Activated CD4-positive, alpha-beta T cell treated with anti-CD3 and anti-CD28 coated beads, Interleukin-2, amount 50 U/mL, for 48 hours (primary cell): ENCODE results near the gene ABCC4.

Experiments used
- DNase-seq, 2 experiments: peaks; one replicate each; pipeline ENCODE4 v3.0.0-alpha.2; 2020

The ABCC4 gene

DNA sequence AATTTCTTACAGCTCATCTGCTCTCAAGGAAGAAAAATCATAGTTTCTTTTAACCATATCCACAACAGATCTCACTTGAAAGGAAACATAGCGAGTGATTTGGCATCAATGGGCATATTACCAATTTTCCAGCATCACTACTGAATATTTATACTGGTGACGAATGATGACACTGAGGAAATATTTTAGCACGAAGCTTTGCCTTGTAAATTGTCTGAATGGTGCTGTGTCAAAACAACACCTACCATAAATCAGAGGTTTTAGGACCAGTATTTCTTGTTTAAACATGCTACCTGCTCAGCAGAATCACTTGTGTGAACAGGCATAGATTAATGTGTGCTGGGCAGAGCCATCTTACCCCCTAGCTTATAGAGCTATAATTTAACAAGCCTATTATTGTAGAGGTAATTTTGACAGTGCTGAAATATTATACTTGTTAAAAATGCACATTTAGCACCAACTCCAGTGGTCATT is 146.8 kb downstream of the ABCC4 start:
- DNase-seq, result no peak

DNA sequence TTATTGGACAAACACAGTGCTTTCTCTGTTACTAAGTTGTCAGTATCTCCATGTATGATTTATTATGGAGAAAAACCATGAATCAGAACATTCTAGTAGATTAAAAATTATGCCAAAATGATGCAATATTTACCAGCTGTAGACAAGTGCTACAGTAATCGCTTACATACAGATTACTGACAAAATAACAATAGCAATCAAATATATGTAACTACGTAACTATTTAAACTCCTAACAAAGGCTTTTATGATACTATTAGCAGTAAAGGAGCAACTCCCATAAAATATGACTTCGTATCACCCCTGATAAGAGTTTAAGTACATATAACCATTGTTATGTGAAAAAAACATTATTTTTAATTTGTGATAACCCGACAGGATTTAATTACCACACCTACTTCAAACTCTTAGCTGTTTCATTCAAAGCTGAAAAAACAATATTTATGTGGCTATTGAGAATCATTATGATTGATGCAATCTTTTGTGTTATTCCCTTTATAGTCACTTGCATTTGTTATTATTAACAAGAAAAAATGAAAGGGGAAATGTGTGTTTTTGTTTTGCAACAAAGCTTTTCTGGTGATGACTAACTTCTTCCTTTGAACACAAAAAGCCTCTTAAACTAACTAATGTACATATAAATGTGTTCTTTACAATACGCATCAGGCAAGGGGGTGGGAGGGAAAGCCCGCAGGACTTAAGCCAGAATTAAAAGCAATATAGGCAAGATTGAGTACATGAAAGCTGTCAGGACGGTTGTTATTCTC is 147.4 kb downstream of the ABCC4 start:
- DNase-seq, result no peak

DNA sequence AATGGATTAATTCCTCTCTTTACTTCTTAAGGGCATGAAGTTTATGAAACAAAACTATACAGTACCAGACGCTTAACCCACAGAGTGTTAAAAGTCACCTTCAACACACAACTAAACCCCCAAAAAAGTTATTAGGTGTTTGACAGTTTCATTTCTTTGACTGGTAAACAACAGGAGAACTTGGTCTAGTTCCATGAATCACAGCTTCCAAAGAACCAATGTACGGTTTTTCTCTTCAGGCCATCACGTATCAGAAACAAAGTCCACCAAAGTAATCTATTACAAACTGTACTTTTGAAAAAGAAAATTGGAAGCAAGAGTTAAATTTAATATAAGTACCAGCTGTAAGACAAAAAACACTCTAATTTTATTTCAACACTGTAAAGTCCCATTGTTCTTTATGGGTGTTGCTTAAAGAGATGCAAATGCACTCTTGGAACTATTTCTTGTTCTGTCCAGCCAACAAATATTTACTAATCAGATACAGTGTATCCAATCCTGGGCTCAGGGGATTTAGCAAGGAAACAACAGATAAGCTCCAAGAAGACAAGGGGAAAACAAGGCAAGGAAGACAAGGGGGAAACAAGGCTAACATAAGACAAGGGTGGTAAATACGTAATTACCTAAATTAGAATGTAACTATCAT is 149.2 kb downstream of the ABCC4 start:
- no peak for DNase-seq

DNA sequence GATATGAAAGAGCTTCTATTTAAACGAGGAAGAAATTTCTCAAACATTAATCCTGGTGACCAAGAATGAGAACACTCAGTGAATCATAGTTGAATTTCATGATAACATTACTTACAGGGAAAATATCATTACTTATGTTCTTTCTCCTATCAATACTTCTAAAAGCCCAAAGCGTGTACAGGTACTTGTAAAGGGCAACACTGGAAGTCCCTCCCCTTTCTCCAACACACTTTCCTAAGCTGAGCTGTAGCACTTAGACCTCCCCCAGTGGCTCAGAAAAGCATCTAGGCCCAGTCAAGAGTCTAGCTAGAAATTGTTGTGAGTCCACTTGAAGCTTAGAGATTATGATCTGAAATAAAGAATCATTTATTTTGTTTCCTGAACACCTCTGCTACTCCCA is 150.7 kb downstream of the ABCC4 start:
- no peak for DNase-seq

DNA sequence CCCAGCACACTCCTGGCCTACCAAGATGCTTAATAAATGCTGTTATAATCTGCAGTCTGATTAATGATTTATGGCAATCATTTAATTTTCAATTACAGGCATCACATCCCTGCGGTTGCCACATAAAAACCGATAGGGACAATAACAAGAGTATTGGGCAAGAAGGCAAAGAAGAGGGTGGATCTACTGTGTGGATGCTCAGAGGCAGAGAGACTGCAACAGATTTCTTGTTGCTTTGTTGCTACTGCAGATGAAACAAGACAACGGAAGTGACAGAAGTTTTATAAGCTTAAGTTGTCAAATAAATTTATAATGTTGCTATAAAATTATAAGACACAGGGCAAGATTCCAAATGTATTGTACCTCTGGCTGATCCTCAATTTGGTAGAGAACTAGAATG is 154.8 kb downstream of the ABCC4 start:
- no peak for DNase-seq

DNA sequence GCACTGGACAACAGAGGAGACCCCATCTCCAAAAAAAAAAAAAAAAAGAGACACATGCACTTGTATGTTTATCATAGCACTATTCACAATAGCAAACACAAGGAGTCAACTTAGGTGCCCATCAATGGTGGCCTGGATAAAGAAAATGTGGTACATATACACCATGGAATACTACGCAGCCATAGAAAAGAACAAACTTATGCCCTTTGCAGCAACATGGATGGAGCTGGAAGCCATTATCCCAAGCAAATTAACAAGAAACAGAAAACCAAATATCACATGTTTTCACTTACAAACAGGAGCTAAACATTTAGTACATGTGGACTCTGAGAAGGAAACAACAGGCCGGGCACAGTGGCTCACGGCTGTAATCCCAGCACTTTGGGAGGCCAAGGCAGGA is 155.7 kb downstream of the ABCC4 start:
- no peak for DNase-seq

DNA sequence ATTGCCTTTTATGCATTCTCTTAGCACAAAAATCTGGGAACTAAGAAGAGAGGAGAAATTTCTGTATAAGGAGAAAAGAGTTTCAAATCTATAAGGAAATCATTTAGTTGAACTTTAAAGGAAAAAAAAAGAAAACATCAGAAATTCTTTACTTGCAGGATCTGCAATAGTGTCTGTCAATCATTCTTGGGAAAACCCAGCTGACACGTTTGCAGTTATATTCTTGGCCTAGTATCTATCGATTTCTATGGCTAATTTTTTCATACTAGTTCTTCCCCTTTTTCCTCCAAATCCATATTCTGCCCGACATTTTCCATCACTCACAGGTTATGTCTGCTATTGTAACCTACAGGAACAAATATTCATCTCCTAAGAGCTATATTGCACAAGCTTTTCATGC is 160.7 kb downstream of the ABCC4 start:
- no peak for DNase-seq

DNA sequence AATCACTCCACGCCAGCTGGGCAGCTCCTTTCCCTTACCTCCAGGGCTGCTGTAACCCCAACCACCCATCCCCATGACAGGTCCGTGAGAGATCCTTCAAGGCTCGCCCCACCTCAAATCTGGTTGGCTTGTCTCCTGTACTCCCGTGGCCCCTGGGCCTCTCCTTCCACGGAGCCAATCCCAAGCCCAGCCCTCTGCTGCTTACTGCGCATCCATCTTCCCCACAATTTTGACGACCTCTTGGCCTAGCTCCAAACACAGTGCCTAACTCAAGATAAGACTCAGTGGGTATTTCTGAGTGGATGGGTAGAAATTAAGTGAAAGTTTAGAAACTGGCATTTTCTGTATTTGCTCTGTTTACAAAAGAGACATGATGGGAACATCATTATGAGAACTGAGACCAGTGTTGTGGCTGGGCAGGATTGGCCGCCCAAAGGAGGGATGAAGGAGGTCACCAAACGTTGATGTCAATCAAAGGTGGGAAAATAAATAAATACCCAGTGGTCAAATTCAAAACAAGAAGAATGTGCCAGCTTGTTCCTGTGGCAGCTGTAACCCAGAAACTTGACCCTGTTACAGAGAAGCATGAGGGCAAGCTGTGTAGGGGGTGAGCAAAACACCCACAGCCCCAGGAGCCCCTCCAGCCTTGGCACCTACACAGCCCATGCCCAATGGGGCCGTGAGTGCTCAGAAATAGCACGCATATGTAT is 162.2 kb downstream of the ABCC4 start:
- no peak for DNase-seq

DNA sequence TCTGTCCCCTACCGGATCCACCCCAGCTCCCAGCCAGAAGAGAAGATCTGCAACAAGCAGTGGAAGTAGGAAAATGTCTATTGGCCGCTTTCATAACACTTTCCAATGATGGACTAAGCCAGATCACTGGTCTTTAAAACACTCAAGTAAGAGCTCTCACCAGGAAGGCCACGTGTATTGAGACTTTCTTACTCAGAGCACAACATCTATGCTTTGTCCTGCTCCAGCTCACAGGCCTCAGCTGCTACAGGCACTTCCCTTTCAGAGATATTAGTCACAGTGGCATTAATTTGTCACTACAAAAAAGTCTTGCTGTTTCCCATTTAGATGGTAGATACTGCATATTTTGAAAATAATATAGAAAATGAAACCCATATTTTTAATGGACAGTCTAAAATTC is 164.2 kb downstream of the ABCC4 start:
- DNase-seq, result no peak

DNA sequence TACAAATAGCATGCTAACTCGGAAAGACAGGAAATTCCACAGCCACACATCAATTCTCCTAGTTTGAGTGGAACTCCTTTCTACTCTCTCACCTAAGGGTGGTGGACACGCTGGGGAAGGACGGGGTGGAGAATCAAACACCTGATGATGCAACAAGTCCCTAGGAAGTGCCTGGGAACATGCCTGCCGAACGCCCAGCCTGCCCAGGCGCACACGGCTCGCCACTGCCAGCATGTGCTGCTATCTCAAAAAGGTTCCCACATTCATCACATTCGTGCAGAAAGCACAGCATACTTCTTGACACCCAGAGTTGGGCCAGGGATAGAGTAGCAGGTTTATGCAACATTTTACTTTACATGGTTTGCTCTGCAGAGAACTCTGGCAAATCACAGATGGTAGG is 164.6 kb downstream of the ABCC4 start:
- no peak for DNase-seq

DNA sequence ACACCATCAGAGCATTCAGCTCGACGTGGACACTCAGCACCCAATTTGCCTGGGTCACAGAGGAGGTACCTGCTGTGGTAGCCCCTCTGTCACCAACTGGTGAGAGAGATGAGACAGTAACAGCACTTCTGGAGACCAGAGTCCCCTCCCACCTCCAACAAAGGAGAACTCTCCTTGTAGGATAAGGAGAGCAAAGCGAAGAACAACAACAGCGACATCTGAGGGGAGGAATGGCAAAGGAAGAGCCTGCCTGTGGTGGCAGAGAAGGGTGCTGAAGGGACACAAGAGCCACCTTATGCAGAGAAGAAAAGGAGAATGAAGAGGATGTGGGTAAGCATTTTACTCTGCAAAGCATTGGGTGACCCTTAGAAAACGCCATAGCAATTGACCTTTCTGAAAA is 167.8 kb downstream of the ABCC4 start:
- no peak for DNase-seq

DNA sequence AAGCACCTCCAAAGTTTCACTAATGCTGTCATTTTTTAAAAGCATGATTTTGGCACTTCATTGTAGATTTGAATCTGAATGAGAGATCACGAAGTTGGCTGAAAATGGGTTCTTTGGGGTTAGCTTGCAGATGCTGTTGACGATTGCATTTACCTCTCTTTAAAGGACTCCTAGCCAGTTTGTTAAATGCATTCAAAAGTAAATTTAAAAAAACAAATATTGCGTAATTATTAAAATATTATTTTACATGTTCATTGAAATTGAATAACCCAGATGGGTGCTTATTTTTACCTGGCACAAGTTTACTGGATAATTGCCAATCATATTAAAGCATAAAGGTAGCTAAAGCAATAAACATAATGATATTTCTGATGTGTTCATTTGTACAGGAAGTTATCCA is 172.2 kb downstream of the ABCC4 start:
- no peak for DNase-seq

DNA sequence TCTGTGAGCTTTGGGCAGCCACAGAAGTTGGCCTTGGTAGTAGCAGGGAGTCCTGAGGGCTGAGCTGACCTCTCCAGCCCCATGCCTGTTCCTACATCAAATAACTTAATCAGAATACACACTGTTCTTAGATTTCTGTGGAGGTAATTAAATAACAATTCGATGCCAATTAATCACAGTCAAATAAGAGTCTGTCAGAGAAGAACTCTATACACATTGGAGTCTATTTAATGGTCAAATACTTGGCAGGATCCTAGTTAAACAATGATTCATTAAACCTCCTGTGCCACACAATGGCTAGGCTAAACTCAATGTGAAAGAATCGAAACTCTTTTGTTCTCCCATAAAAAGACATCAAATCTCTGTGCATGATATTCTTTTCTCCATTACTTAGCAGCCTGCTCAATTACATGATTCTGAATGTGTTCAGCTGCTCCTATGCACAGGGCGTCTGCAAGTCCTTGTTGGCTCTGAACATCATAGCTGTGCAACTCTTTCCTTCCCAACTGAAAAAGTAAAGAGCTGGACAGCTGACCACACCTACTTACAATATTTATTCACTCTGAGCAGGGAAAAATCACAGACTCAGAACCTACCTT is 173.1 kb downstream of the ABCC4 start:
- DNase-seq, result no peak

DNA sequence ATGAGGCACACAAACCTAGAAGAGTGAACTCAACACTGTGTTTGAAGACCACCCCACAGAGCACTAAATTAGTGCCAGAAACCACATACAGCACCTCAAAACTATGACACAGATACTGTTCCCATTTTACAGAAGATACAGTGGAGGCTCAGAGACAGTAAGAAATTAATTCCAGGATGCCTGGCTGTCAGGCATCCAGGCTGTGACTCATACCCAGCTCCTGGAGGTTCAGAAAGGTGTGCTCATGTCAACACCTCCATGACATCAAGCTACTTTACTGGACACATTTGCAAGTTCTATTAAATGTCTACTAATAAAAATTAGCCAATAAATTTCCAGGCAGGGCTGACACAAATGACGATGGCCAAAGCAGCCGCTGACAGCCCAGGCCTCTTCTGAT is 176.3 kb downstream of the ABCC4 start:
- DNase-seq, result no peak

DNA sequence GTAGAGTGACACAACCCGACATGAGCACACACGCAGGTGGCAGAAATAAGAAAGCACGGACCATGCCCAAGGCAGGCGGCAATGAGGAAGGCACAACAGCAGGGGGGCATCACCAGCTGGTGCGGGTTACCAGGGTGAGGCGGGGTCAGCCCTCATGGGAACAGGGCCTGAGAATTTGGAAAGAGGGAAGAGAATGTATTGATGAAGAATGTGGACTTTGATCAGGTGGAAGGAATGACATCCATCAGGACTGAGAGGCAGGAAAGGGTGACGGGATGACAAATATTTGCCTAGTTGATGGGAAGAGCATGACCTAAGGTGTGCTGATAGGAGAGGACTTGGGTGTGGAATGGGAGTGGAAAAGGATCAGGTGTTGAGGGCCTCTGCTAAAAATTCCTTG is 177.5 kb downstream of the ABCC4 start:
- DNase-seq, result no peak

DNA sequence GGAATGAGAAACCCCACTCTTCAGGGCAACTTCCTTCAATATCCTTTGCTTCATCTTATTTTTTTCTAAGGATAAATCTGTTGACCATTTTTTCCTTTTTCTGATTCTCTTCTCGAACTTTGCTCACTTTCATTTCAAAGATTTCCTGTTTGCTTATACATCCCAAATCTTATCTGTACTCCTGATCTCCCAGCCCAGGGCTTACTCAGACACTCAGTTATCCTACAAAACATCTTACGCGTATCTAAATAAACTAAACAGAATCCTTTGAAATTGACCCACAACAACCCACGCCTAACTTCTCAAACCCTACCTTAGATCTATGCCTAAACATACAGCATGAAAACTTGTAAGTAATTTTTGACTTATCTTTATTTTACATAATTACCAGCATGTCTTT is 179.2 kb downstream of the ABCC4 start:
- no peak for DNase-seq

DNA sequence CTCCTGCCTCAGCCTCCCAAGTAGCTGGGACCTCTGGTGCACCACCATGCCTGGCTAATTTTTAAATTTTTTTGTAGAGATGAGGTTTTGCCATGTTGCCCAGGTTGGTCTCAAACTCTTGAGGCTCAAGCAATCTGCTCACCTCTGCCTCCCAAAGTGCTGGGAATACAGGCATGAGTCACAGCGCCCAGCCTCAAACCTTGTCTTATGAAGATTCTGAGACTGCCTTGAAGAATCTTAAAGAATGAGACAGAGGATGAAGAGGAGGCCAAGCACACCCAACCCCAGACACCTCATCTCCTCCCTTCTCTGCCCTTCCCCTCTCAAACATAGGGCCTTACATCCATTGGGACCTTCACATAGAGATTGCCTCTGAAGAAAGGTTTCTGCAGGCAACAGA is 179.7 kb downstream of the ABCC4 start:
- no peak for DNase-seq

DNA sequence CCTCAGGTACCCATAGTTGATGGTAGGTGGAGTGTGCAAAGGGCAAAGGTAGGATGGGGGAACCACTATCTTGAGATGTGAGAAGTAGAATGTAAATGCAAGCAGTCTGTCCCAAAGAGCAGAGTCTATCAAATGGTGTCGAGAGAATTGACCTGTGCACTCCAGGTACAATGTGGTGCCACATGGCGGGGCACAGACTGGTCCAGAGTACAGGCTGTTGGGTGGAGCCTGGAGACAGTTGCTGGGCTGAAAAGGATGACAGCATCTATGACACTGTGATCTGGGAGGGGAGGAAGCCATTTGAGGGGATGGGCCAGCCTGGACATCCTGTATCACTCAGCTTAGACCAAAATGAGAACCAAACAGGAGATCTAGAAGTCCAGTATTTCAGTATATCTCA is 180.6 kb downstream of the ABCC4 start:
- no peak for DNase-seq

DNA sequence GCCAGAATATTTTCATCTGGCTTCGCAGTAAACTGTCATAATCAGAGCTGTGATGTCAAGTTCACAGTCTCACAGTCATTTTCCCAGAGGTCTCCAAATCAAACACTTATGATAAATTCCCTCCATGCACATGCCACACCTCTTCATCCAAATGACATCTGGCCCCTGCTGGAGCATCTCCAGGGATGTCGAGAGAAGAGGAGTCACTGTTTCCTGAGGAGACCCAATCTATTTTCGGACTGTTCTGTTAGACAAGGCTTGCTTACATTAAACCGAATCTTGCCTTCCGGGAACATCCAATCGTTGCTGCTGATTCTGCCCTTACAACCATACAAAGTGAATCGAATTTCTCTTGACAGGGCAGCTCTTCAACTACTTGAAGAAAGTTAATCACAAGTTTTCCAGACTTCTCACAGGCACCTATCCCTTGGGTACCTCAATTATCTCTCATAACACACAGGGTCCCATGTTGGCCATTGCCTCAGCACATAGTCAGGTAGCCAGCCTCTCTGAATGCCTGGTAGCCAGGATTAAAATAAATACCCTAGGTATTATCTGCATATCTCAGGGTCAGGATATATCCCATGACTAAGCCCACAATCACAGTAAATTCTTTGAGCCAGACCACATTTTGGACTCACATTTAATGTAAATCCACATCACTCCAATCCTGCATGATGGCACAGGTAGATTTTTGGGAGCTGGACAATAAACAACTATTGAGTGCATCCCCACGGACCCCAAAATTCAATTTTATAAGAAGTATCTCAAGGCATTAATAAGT is 182.5 kb downstream of the ABCC4 start:
- DNase-seq, result no peak

DNA sequence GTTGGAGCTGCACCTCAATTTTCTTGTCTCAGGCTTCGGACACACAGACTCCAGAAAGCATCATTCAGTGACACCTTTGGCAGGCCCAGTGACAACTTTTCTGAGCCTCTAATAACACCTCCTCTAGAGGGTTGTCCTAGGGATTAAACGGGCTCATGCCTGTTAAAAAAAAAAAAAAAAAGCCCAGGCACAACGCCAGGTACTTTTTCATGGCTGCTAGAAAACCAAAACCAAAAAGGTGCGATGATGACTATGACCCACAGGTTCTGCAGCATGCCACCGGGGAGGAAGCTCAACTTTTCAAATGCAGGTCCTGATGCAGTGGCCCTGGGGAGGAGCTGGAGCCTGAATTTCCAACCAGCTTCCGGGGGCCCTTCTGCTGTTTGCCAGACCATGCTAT is 184.2 kb downstream of the ABCC4 start:
- DNase-seq, result no peak

DNA sequence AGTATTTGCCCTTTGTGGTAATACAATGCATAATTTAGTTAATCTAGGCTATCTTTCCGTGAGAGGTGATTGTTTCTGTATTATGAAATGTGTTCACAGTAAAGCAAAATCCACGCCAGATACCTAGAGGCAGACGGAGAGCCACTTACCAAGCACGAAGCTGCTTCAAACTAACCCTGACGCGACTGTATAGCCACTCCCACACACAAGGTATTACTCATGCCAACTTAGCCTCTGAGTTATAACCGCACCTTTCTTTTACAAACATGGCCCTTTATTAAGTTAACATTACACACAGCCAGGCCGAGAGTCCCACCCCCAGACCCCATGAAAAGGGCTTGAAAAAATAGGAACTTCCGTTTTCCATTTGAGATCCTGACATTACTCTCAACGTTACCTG is 185.7 kb downstream of the ABCC4 start:
- no peak for DNase-seq

DNA sequence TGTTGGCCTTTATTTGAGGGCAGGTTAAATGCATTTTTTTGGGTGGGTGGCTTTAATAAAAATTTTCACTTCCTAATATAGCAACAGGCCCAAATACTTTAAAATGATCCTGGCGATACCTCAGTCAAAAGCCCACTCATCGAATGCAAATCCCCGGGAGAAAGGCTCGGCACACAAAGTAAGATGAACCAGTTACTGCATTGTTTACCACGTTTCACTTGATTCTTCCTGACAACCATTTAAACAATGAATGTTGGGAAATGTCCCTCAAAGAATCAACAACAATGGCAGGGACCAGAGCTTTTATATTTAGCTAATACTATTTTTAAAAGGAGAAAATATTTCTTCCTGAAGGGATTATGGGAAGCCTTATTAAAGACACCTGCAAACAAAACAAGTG is 187.7 kb downstream of the ABCC4 start:
- no peak for DNase-seq

DNA sequence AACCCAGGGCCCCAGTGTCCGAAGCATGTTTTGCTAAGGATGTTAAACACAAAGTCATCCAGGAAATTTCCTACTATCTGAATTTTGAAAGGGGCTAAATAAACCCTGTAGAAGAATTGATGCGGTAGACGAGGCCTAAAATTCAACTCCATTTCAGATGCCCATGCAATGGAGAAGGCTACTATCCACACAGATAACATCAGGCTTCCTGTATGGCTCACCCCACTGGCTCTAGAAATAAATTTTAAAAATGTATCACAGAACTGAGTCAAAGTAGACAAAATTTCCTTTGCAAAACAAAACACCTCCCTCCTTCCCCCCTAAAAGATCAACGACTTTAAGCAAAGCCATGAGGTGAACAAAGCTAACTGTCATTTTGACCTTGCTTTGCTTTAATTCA is 188.4 kb downstream of the ABCC4 start:
- DNase-seq, result no peak
